ENCODE data around the gene MMP20.

The MMP20 gene

DNA sequence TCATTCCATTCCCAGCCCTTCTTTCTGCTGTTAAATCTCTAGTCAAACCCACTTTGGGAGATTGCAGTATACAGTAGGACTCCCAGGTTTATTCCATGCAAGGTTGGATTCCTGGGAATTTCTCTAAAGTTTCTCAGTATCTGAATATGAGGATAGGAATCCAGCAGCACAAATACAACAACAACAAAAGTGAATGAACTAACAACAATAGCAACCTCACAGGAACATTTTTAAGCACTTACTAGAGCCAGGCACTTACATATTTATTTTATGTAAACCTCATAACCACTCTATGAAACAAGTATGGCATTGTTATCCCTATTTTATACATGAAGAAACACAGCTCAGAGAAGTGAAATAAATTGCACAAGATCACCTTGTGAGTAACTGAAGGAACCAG, 96.5 kb downstream of the MMP20 start:
- Histone ChIP-seq H3K27ac (no peak overlapping the region), H3K9me3 (ENCODE audit: severe bottlenecking) (no peaks in the 10 kb centered on the region), H3K4me3 (ENCODE audit: low read depth, low read length) (no peak overlapping the region), H3K36me3 (no peaks in the 10 kb centered on the region), H3K27me3 (ENCODE audit: insufficient read depth, low read depth, severe bottlenecking) (no peaks in the 10 kb centered on the region)
- no peak for TF ChIP-seq CTCF (IDR thresholded peaks at IDR 0.05; ENCODE audit: low read depth, low read length)
- DNase-seq: no peak

DNA sequence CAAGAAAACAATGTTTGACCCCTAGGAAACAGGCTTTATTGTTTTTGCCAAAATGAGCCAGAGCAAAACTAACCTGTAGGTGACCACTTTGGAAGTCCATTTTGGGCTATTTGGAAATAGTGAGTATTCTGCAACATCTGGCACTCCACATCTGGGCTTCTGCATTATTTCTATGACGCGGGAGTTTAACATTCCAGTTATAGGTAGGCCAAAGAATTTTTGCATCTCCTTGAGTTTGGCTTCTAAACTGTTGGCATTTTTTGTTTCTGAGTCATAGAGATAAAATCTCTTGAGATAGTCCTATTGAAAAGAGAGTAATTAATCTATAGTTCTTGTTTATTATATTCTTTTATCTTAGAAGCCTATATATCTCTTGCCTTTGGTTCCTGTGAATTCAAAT, 97.4 kb downstream of the MMP20 start:
- no peak overlapping the region for H3K27ac ChIP-seq
- TF ChIP-seq CTCF (IDR thresholded peaks at IDR 0.05; ENCODE audit: low read depth, low read length): no peak
- no peaks in the 10 kb centered on the region for H3K36me3 ChIP-seq
- H3K9me3 ChIP-seq (ENCODE audit: severe bottlenecking): no peaks in the 10 kb centered on the region
- H3K27me3 ChIP-seq (ENCODE audit: insufficient read depth, low read depth, severe bottlenecking): no peaks in the 10 kb centered on the region
- no peak for DNase-seq
- no peak overlapping the region for H3K4me3 ChIP-seq (ENCODE audit: low read depth, low read length)

DNA sequence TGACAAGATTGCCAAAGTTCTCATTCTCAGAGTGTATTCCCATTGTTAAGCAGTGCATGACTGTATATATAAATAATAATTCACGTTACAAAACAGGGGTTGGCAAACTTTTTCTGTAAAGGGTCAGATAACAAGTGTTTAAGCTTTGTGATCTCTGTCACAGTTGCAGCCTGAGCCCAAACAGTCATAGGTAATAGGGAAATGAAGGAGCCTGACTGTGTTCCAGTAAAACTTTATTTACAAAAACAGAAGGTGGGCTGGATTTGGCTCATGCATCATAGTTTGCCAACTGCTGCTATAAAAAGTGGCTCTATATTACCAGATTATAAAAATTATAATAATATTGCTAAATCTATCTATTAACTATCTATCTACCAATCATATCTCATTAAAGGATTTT, 98.1 kb downstream of the MMP20 start:
- no peak for DNase-seq
- no peak for TF ChIP-seq CTCF (IDR thresholded peaks at IDR 0.05; ENCODE audit: low read depth, low read length)
- Histone ChIP-seq H3K36me3 (no peaks in the 10 kb centered on the region), H3K9me3 (ENCODE audit: severe bottlenecking) (no peaks in the 10 kb centered on the region), H3K27me3 (ENCODE audit: insufficient read depth, low read depth, severe bottlenecking) (no peaks in the 10 kb centered on the region), H3K27ac (no peak overlapping the region), H3K4me3 (ENCODE audit: low read depth, low read length) (no peak overlapping the region)
